Mucosa of rectum (tissue), 2 donors: Measurements from ENCODE around the gene AP3B1.

ENCODE experiments used
- H3K27ac ChIP-seq, 2 donors: one replicate each; pipeline ENCODE4 v1.7.0; 2013; ENCODE audit warnings: inconsistent platforms in 2 of 2, low read depth in 2 of 2, low read length in 2 of 2
- H3K27me3 ChIP-seq, 2 donors: one replicate each; pipeline ENCODE4 v1.7.0; 2013; ENCODE audit warnings: low read length in 2 of 2; ENCODE audit not compliant: control insufficient read depth in 2 of 2, insufficient read depth in 2 of 2
- H3K36me3 ChIP-seq, 2 donors: one replicate each; pipeline ENCODE4 v1.7.0; 2013; ENCODE audit warnings: low read length in 2 of 2; ENCODE audit not compliant: control insufficient read depth in 2 of 2, insufficient read depth in 2 of 2
- H3K4me1 ChIP-seq, 2 donors: one replicate each; pipeline ENCODE4 v1.7.0; 2013; ENCODE audit warnings: low read length in 2 of 2, mild to moderate bottlenecking in 1 of 2; ENCODE audit not compliant: control insufficient read depth in 2 of 2, insufficient read depth in 2 of 2
- H3K4me3 ChIP-seq, 2 donors: one replicate each; pipeline ENCODE4 v1.7.0; 2013; ENCODE audit warnings: low read length in 2 of 2
- H3K9ac ChIP-seq, 2 donors: one replicate each; pipeline ENCODE4 v1.7.0; 2013; ENCODE audit warnings: low read length in 2 of 2, low read depth in 1 of 2, mild to moderate bottlenecking in 1 of 2
- H3K9me3 ChIP-seq, 2 donors: one replicate each; pipeline ENCODE4 v1.7.0; 2013; ENCODE audit warnings: low read length in 2 of 2; ENCODE audit not compliant: control insufficient read depth in 2 of 2
- donor health status: healthy.
- donor health status: Normal muscosa, but diverticular disease.

The AP3B1 gene

DNA sequence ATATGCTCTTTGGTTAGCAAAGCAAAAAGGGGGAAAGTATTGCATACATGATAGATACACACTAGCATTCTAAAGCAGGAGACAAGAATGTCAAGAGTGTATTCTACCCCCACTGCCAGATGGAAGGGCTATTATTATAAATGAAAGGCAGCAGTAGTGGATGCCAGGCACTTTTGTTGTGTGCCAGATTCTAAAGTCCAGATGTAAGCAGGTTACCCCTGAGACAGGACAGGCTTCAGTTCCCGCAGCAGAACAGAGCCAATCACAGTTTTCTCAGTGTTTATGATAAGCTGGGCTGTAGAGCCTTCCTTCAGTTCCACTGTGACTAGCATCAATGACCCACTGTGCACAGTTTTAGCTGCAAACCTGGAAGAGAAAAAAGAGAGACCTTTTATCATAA, 291.8 kb downstream of the AP3B1 start:
- Histone ChIP-seq H3K27ac (no peak overlapping the region), H3K4me3 (no peak overlapping the region), H3K9me3 (no peaks in the 10 kb centered on the region)

DNA sequence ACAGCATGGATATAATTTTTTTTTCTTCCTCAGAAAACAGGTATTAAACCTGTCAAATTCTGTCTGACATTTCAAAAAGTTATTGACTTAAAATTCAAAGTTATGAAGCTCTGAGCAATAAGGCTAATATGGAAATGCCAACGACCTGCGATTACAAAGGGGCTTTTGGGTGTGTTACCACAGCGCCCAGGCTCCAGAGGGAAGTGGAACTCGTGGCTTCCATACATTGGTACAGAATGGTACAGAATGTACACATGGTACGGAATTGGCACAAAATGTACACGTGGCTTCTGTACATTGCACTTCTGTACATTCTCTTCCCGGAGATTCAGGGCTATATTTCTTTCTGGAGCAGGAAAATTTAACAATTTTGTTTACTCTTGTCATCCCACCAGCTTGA, 293.3 kb downstream of the AP3B1 start:
- Histone ChIP-seq H3K9me3 (no peaks in the 10 kb centered on the region), H3K27ac (no peak overlapping the region), H3K27me3 (no peaks in the 10 kb centered on the region), H3K4me3 (no peak overlapping the region), H3K36me3 (peaks cover 3 to 9% of the 10 kb centered on the region in 2 donors), H3K9ac (no peak overlapping the region), H3K4me1 (no peaks in the 10 kb centered on the region)

More for the DNA sequence above, 291.8 kb downstream of the AP3B1 start:
- Histone ChIP-seq H3K4me1 (no peaks in the 10 kb centered on the region), H3K36me3 (peaks cover 3 to 9% of the 10 kb centered on the region in 2 donors), H3K9ac (no peak overlapping the region), H3K27me3 (no peaks in the 10 kb centered on the region)

- Histone ChIP-seq H3K27me3 (no peaks in the 10 kb centered on the region), H3K9ac (no peak overlapping the region), H3K27ac (no peak overlapping the region), H3K36me3 (peaks cover 3 to 9% of the 10 kb centered on the region in 2 donors), H3K9me3 (no peaks in the 10 kb centered on the region), H3K4me3 (no peak overlapping the region), H3K4me1 (peaks cover 0 to 5% of the 10 kb centered on the region in 2 donors)
Observed at GRCh38 chr5:78000191-78000590, 294.3 kb downstream of the AP3B1 start.

- peaks cover 3 to 9% of the 10 kb centered on the region in 2 donors for H3K36me3 ChIP-seq
- peaks cover 0 to 10% of the 10 kb centered on the region in 2 donors for H3K4me1 ChIP-seq
- no peaks in the 10 kb centered on the region for H3K27me3 ChIP-seq
- no peak overlapping the region for H3K4me3 ChIP-seq
- no peak overlapping the region for H3K9ac ChIP-seq
- H3K27ac ChIP-seq: no peak overlapping the region
- no peaks in the 10 kb centered on the region for H3K9me3 ChIP-seq
Observed at GRCh38 chr5:77999399-77999798, 295.1 kb downstream of the AP3B1 start.

- no peak overlapping the region for H3K27ac ChIP-seq
- no peaks in the 10 kb centered on the region for H3K9me3 ChIP-seq
- H3K36me3 ChIP-seq: peaks cover 2 to 3% of the 10 kb centered on the region in 2 donors
- no peaks in the 10 kb centered on the region for H3K27me3 ChIP-seq
- no peak overlapping the region for H3K4me3 ChIP-seq
- no peak overlapping the region for H3K9ac ChIP-seq
- H3K4me1 ChIP-seq: peaks cover 0 to 10% of the 10 kb centered on the region in 2 donors
Observed at GRCh38 chr5:77996943-77997342, 297.6 kb downstream of the AP3B1 start.

- Histone ChIP-seq H3K9me3 (no peaks in the 10 kb centered on the region), H3K36me3 (peaks cover 2 to 3% of the 10 kb centered on the region in 2 donors), H3K4me1 (peaks cover 0 to 10% of the 10 kb centered on the region in 2 donors), H3K27ac (no peak overlapping the region), H3K9ac (no peak overlapping the region), H3K27me3 (no peaks in the 10 kb centered on the region), H3K4me3 (no peak overlapping the region)
Observed at GRCh38 chr5:77995793-77996409, 298.6 kb downstream of the AP3B1 start.

- H3K4me1 ChIP-seq: peaks cover 0 to 10% of the 10 kb centered on the region in 2 donors
- H3K9ac ChIP-seq: no peak overlapping the region
- no peak overlapping the region for H3K4me3 ChIP-seq
- peaks cover 2 to 3% of the 10 kb centered on the region in 2 donors for H3K36me3 ChIP-seq
- H3K27me3 ChIP-seq: no peaks in the 10 kb centered on the region
- H3K27ac ChIP-seq: no peak overlapping the region
- H3K9me3 ChIP-seq: no peaks in the 10 kb centered on the region
Observed at GRCh38 chr5:77994943-77995342, 299.6 kb downstream of the AP3B1 start.

- Histone ChIP-seq H3K9me3 (no peaks in the 10 kb centered on the region), H3K4me1 (peaks cover 0 to 10% of the 10 kb centered on the region in 2 donors), H3K27ac (no peak overlapping the region), H3K27me3 (no peaks in the 10 kb centered on the region), H3K9ac (no peak overlapping the region), H3K4me3 (no peak overlapping the region), H3K36me3 (peaks cover 0 to 3% of the 10 kb centered on the region in 2 donors)
Observed at GRCh38 chr5:77993855-77994318, 300.6 kb downstream of the AP3B1 start.

- no peak overlapping the region for H3K27ac ChIP-seq
- peaks cover 0 to 10% of the 10 kb centered on the region in 2 donors for H3K4me1 ChIP-seq
- H3K27me3 ChIP-seq: no peaks in the 10 kb centered on the region
- no peak overlapping the region for H3K4me3 ChIP-seq
- H3K9me3 ChIP-seq: no peaks in the 10 kb centered on the region
- peaks cover 0 to 3% of the 10 kb centered on the region in 2 donors for H3K36me3 ChIP-seq
- no peak overlapping the region for H3K9ac ChIP-seq
Observed at GRCh38 chr5:77993141-77993854, 301.2 kb downstream of the AP3B1 start.

DNA sequence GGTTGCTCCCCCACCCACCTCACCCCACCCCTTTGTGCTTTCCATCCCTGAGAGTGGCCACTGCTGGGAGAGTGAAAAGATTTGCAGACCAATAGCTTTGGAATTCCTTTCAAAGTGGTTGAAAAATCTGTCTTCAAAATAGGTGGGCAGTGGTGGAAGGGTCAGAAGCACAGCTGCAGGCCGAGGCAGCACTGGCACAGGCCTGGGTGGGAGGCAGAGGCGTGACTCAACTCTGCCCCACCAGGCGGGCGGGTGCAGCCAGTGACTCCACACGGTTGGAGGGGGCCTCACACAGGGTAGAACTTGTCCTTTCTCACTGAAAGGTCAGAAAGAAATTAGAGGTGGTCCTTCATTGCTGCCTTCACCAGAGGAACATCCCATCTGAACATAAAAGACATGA, 303.4 kb downstream of the AP3B1 start:
- peaks cover 0 to 10% of the 10 kb centered on the region in 2 donors for H3K4me1 ChIP-seq

More for the DNA sequence above, 303.4 kb downstream of the AP3B1 start:
- H3K27ac ChIP-seq: no peak overlapping the region
- no peaks in the 10 kb centered on the region for H3K27me3 ChIP-seq
- H3K36me3 ChIP-seq: peaks cover 2 to 3% of the 10 kb centered on the region in 2 donors
- no peak overlapping the region for H3K4me3 ChIP-seq
- H3K9ac ChIP-seq: no peak overlapping the region
- H3K9me3 ChIP-seq: no peaks in the 10 kb centered on the region
